ENCODE results near the gene TMC1.

- TF ChIP-seq CTCF (IDR thresholded peaks at IDR 0.05) (no peak), EZH2 (IDR thresholded peaks at IDR 0.05) (no peak), EZH2phosphoT487 (IDR thresholded peaks at IDR 0.05) (no peak)
Measured at GRCh38 chr9:72614067-72614466, 92.7 kb downstream of the TMC1 start.

Data from neural progenitor cell (in vitro differentiated cells).